Endodermal cell (in vitro differentiated cells): ENCODE measurements around the gene SF3B5. TPM values are rescaled to one million over a fixed set of nuclear protein-coding genes. Genes with fewer than 3 reads are reported as not detected.

Experiments used
- DNase-seq: peaks from one replicate; pipeline ENCODE4 v3.0.0-alpha.2; 2017
- H3K27ac ChIP-seq: 2 replicates; pipeline ENCODE4 v1.5.1; 2013; ENCODE audit warnings: mild to moderate bottlenecking, low read depth, low read length, moderate library complexity
- H3K27me3 ChIP-seq: 2 replicates; pipeline ENCODE4 v1.6.1; 2013; ENCODE audit warnings: mild to moderate bottlenecking, low read length, moderate library complexity; ENCODE audit not compliant: insufficient read depth, control insufficient read depth, poor library complexity, severe bottlenecking
- H3K36me3 ChIP-seq: 2 replicates; pipeline ENCODE4 v1.7.0; 2013; ENCODE audit warnings: mild to moderate bottlenecking, low read length, moderate library complexity; ENCODE audit not compliant: control insufficient read depth, insufficient read depth
- H3K4me1 ChIP-seq: one replicate; pipeline ENCODE4 v1.7.0; 2013; ENCODE audit warnings: low read length; ENCODE audit not compliant: control insufficient read depth, insufficient read depth
- H3K4me3 ChIP-seq: 2 replicates; pipeline ENCODE4 v1.5.1; 2013; ENCODE audit warnings: mild to moderate bottlenecking, low read length, moderate library complexity
- H3K9ac ChIP-seq: 2 replicates; pipeline ENCODE4 v1.6.1; 2013; ENCODE audit warnings: mild to moderate bottlenecking, low read length, moderate library complexity; ENCODE audit not compliant: poor library complexity, severe bottlenecking; ENCODE audit errors: extremely low read depth
- H3K9me3 ChIP-seq: 2 replicates; pipeline ENCODE4 v1.6.1; 2013; ENCODE audit warnings: mild to moderate bottlenecking, low read length, moderate library complexity; ENCODE audit not compliant: control insufficient read depth
- H3K27ac Mint-ChIP-seq: 2 replicates; pipeline ENCODE4 v1.8.0; 2020; ENCODE audit warnings: mixed read lengths
- H3K27me3 Mint-ChIP-seq: 2 replicates; pipeline ENCODE4 v1.8.0; 2021; ENCODE audit warnings: mild to moderate bottlenecking, mixed read lengths; ENCODE audit not compliant: insufficient read depth
- H3K36me3 Mint-ChIP-seq: 2 replicates; pipeline ENCODE4 v1.8.0; 2020; ENCODE audit warnings: low read depth, mixed read lengths
- H3K4me1 Mint-ChIP-seq: 2 replicates; pipeline ENCODE4 v1.8.0; 2020; ENCODE audit warnings: mixed read lengths
- H3K4me3 Mint-ChIP-seq: 2 replicates; pipeline ENCODE4 v1.8.0; 2020; ENCODE audit warnings: mild to moderate bottlenecking, moderate library complexity, mixed read lengths
- H3K9me3 Mint-ChIP-seq: 2 replicates; pipeline ENCODE4 v1.8.0; 2020; ENCODE audit warnings: mild to moderate bottlenecking, mixed read lengths
- CTCF ChIP-seq: fragments of 200-600 bp; sonication (generic); conservative IDR thresholded peaks from 2 replicates; pipeline ENCODE4 v1.5.0; 2021; ENCODE audit warnings: antibody characterized with exemption, mild to moderate bottlenecking
- WGBS, 2 experiments: methylation state at CpG; one replicate each; pipeline versions ENCODE4 v1.1.5 to v1.1.7; 2013; ENCODE audit warnings: missing lambda C conversion rate in 2 of 2, mixed read lengths in 1 of 2; ENCODE audit not compliant: insufficient coverage in 1 of 2, insufficient read length in 1 of 2; 5-methylcytosine and 5-hydroxymethylcytosine counted together
- total RNA-seq, 2 donors: library from RNA; stranded (reverse); fragmentation: NEBNext Ultra II Directional in 1 of 2; extraction: Animal tissue kit (Norgen Biotek cat#: 25700) in 1 of 2; gene quantifications; 2 replicates in 1 of 2; 3 replicates in 1 of 2; pipeline ENCODE4 v1.2.1, GENCODE V29; 2021

Gene SF3B5
- total RNA-seq, 2 donors from 2014 or later, result 124 to 138 TPM

DNA sequence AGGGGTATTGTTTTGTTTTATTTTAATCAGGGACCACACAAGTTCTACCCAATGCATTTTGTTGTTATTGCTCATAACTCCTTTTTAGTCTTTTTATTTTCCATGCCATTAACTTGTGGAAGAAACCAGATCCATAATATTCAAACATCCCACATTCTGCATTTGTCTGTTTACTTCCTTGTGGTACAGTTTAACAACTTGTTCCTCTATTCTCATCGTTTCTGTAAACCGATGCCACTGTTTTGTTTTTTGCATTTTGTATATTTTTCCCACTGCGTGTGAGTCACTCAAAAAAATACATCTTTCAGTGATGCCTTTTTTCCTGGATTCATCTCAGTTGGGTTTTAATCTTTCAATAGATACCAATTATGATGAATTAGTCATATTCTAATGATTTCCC lies 22.3 kb downstream of the SF3B5 start:
- Histone ChIP-seq H3K27ac (no peak overlapping the region), H3K4me3 (no peak overlapping the region), H3K9ac (no peak overlapping the region), H3K36me3 (no peaks in the 10 kb centered on the region), H3K9me3 (no peaks in the 10 kb centered on the region), H3K4me1 (no peaks in the 10 kb centered on the region), H3K27me3 (peaks cover 36% of the 10 kb centered on the region)
- 83 to 97% methylated on average over 3 of the region's 3 CpGs for whole genome bisulfite sequencing, 2 experiments
- Mint-ChIP-seq H3K4me1 (peaks cover 9% of the 10 kb centered on the region), H3K9me3 (no peaks in the 10 kb centered on the region), H3K36me3 (no peaks in the 10 kb centered on the region), H3K27ac (no peak overlapping the region), H3K27me3 (peaks cover 36% of the 10 kb centered on the region), H3K4me3 (no peak overlapping the region)
- no peak for DNase-seq
- no peak for TF ChIP-seq CTCF

DNA sequence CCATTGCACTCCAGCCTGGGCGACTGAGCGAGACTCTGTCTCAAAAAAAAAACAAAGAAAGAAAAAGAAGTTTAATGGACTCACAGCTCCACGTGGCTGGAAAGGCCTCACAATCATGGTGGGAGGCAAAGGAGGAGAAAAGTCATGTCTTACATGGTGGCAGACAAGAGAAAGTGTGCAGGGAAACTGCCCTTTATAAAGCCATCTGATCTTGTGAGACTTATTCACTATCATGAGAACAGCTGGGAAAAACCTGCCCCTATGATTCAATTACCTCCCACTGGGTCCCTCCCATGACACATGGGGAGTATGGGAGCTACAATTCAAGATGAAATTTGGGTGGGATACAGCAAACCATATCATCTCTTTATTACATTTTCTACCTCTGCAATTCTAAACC lies 25.9 kb downstream of the SF3B5 start:
- Histone ChIP-seq H3K27me3 (peaks cover 71% of the 10 kb centered on the region), H3K27ac (no peak overlapping the region), H3K9me3 (no peaks in the 10 kb centered on the region), H3K4me1 (no peaks in the 10 kb centered on the region), H3K4me3 (no peak overlapping the region), H3K9ac (no peak overlapping the region), H3K36me3 (no peaks in the 10 kb centered on the region)
- Mint-ChIP-seq H3K4me1 (peaks cover 4% of the 10 kb centered on the region), H3K9me3 (no peaks in the 10 kb centered on the region), H3K27me3 (peaks cover 71% of the 10 kb centered on the region), H3K27ac (no peak overlapping the region), H3K36me3 (no peaks in the 10 kb centered on the region), H3K4me3 (no peak overlapping the region)
- no peak for DNase-seq
- WGBS, 2 experiments, result 67 to 77% methylated on average over 3 of the region's 3 CpGs
- TF ChIP-seq CTCF, result no peak

DNA sequence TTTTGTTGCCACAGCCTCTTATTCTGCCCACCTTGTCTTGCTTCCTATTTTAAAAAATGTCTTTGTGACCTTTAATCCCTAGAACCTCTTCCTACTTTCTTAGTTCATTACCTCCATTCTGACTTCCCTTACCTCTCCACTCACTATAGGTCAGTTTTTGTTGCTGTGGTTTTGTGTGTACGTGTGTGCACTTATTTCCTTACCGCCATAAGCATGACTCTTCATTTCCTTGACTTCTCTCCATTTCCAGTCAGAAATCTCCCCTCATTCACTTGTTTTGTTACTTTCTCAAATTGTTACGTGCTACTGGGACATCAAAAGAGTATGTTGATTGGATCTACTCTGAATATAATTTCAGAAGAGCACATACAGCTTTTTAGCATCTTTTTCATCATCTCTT lies 26.6 kb downstream of the SF3B5 start:
- no peaks in the 10 kb centered on the region for H3K36me3 Mint-ChIP-seq
- H3K4me3 Mint-ChIP-seq, result no peak overlapping the region
- H3K9ac ChIP-seq, result no peak overlapping the region
- H3K4me3 ChIP-seq, result no peak overlapping the region
- H3K36me3 ChIP-seq, result no peaks in the 10 kb centered on the region
- no peaks in the 10 kb centered on the region for H3K9me3 Mint-ChIP-seq
- H3K27ac Mint-ChIP-seq, result no peak overlapping the region
- H3K4me1 ChIP-seq, result no peaks in the 10 kb centered on the region
- H3K27me3 ChIP-seq, result peaks cover 77% of the 10 kb centered on the region
- H3K9me3 ChIP-seq, result no peaks in the 10 kb centered on the region
- DNase-seq, result no peak
- H3K27ac ChIP-seq, result no peak overlapping the region
- TF ChIP-seq CTCF, result no peak
- WGBS, 2 experiments, result 89 to 100% methylated on average over 2 to 3 of the region's 3 CpGs
- H3K4me1 Mint-ChIP-seq, result peaks cover 4% of the 10 kb centered on the region
- H3K27me3 Mint-ChIP-seq, result peaks cover 74% of the 10 kb centered on the region
